Naive thymus-derived CD4-positive, alpha-beta T cell (primary cell): Measurements from ENCODE around the gene NCAM1. TPM values are rescaled to one million over a fixed set of nuclear protein-coding genes. Genes with fewer than 3 reads are reported as not detected.

Experiments
- ATAC-seq: fragments of 150-1000 bp; cut with Tn5 transposase; 2 replicates; pipeline ENCODE4 v1.10.0; 2021; ENCODE audit warnings: mild to moderate bottlenecking, moderate library complexity
- CTCF ChIA-PET: fragments of 350-600 bp; sonication (Branson Sonifier 250); formaldehyde crosslinking; loops from one replicate; lab custom pipeline; 2021; ENCODE audit warnings: antibody characterized with exemption; lab: Charles Lee
- POLR2A ChIA-PET: fragments of 350-600 bp; sonication (Branson Sonifier 250); formaldehyde crosslinking; loops from one replicate; lab custom pipeline; 2021; ENCODE audit warnings: antibody characterized with exemption, inconsistent platforms; lab: Charles Lee
- DNase-seq, 9 donors: peaks; one replicate each; pipeline versions ENCODE4 v3.0.0 to v3.0.0-alpha.2; 2020 to 2022; ENCODE audit warnings: mixed read lengths in 1 of 9
- H3K27ac ChIP-seq: one replicate; pipeline ENCODE4 v1.7.0; 2013; ENCODE audit warnings: mild to moderate bottlenecking, low read depth, low read length, moderate library complexity
- H3K27me3 ChIP-seq, 2 donors: one replicate each; pipeline ENCODE4 v1.7.0; 2013; ENCODE audit warnings: low read length in 2 of 2, mild to moderate bottlenecking in 2 of 2, moderate library complexity in 2 of 2; ENCODE audit not compliant: control insufficient read depth in 2 of 2, insufficient read depth in 2 of 2
- H3K36me3 ChIP-seq, 3 experiments: 1 replicate in 2 of 3; 2 replicates in 1 of 3; pipeline ENCODE4 v1.7.0; 2013; ENCODE audit warnings: low read length in 3 of 3, mild to moderate bottlenecking in 3 of 3, moderate library complexity in 1 of 3; ENCODE audit not compliant: insufficient read depth in 3 of 3, control insufficient read depth in 2 of 3
- H3K4me1 ChIP-seq, 2 donors: one replicate each; pipeline ENCODE4 v1.7.0; 2013; ENCODE audit warnings: low read length in 2 of 2, mild to moderate bottlenecking in 2 of 2, moderate library complexity in 1 of 2; ENCODE audit not compliant: control insufficient read depth in 2 of 2, insufficient read depth in 2 of 2
- H3K4me3 ChIP-seq: 2 replicates; pipeline ENCODE4 v1.7.0; 2013; ENCODE audit warnings: mild to moderate bottlenecking, low read length
- H3K9me3 ChIP-seq, 3 experiments: 1 replicate in 2 of 3; 2 replicates in 1 of 3; pipeline ENCODE4 v1.7.0; 2013; ENCODE audit warnings: low read length in 3 of 3; ENCODE audit not compliant: control insufficient read depth in 2 of 3
- H3K27ac Mint-ChIP-seq, 9 donors: one replicate each; pipeline ENCODE4 v1.8.0; 2020 to 2022; ENCODE audit warnings: mixed read lengths in 9 of 9, mild to moderate bottlenecking in 8 of 9, moderate library complexity in 5 of 9, inconsistent platforms in 2 of 9
- H3K27me3 Mint-ChIP-seq, 5 donors: one replicate each; pipeline ENCODE4 v1.8.0; 2021 to 2022; ENCODE audit warnings: mixed read lengths in 5 of 5, mild to moderate bottlenecking in 1 of 5
- H3K36me3 Mint-ChIP-seq, 5 donors: one replicate each; pipeline ENCODE4 v1.8.0; 2020 to 2022; ENCODE audit warnings: mixed read lengths in 5 of 5, mild to moderate bottlenecking in 3 of 5, inconsistent platforms in 1 of 5
- H3K4me1 Mint-ChIP-seq, 7 donors: one replicate each; pipeline ENCODE4 v1.8.0; 2020 to 2022; ENCODE audit warnings: mixed read lengths in 7 of 7, mild to moderate bottlenecking in 3 of 7, inconsistent platforms in 1 of 7
- H3K4me3 Mint-ChIP-seq, 10 donors: one replicate each; pipeline ENCODE4 v1.8.0; 2020 to 2022; ENCODE audit warnings: mild to moderate bottlenecking in 10 of 10, mixed read lengths in 10 of 10, moderate library complexity in 6 of 10, inconsistent platforms in 2 of 10
- H3K9me3 Mint-ChIP-seq, 11 donors: one replicate each; pipeline ENCODE4 v1.8.0; 2020 to 2022; ENCODE audit warnings: mixed read lengths in 11 of 11, mild to moderate bottlenecking in 4 of 11, inconsistent platforms in 1 of 11, moderate library complexity in 1 of 11
- intact Hi-C, 2 donors: fragments of 100-400 bp; cut with micrococcal nuclease; formaldehyde crosslinking; loops; one replicate each; pipeline ENCODE4 v1.15.1; 2023
- polyA plus RNA-seq, 2 donors: library from polyadenylated mRNA; unstranded; fragments of 300-500 nt; fragmentation: Illumina TruSeq; gene quantifications; one replicate each; pipeline ENCODE4 v1.2.3, GENCODE V29; 2021
- total RNA-seq, 6 experiments: library from RNA in 5 of 6; stranded (reverse) in 5 of 6; gene quantifications; 1 replicate in 5 of 6; 2 replicates in 1 of 6; pipeline ENCODE4 v1.2.3 and lab custom pipeline; 2021 to 2026

NCAM1 gene
- total and polyA plus RNA-seq, 7 experiments from 2014 or later, result 0.06 to 18.8 (median 1.0) TPM; not detected in 2

DNA sequence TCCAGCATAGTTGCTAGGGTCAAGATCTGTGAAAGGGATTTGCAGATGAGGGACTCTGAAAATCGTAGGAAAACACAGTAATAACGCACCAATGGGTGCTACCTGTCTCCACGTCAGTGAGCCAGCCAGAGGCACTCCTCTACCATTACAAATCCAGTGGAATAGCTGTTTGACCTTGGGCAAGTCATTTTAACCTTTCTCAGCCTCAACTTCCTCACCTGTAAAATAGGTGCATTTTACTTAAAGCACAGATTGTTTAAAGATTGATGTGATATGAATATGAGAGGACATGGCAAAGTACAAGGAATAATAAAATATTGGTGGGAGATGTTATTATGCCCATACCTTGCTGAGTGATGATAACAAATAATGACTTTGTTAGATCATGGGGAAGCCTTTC lies 205.1 kb downstream of the NCAM1 start:
- CTCF ChIA-PET, result no interaction called here
- Mint-ChIP-seq H3K36me3 (no peaks in the 10 kb centered on the region), H3K27me3 (peaks cover 5 to 15% (median 7%) of the 10 kb centered on the region in 5 donors), H3K4me1 (no peaks in the 10 kb centered on the region), H3K4me3 (no peak overlapping the region), H3K27ac (no peak overlapping the region), H3K9me3 (peaks cover 0 to 4% (median 0%) of the 10 kb centered on the region in 11 donors)
- Histone ChIP-seq H3K4me3 (no peak overlapping the region), H3K36me3 (no peaks in the 10 kb centered on the region), H3K27me3 (no peaks in the 10 kb centered on the region), H3K9me3 (no peaks in the 10 kb centered on the region), H3K27ac (no peak overlapping the region), H3K4me1 (no peaks in the 10 kb centered on the region)
- ATAC-seq, result no peak
- intact Hi-C loops, result no loop called here
- DNase-seq, result no peak
- POLR2A ChIA-PET, result no interaction called here

DNA sequence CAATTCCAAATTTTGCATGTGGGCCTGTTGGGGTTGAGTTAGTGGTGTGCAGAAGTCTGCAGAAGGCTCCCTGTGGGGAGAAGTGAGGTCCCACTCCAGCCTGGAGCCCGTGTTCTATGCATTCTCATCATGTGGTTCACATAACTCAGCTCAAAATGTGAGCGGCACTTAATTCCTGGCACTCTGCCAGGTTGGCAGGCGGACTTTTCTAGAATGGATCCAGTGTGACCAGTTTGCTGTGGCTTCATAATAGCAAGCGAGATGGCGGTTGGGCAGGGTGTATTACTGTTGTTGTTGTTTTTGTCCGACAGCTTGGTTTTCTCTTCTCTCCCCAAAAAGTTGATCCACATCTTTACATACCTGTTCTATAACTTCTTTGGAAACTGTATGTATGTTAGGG lies 206.4 kb downstream of the NCAM1 start:
- no peaks in the 10 kb centered on the region for H3K9me3 ChIP-seq
- Mint-ChIP-seq H3K4me3 (no peak overlapping the region), H3K4me1 (no peaks in the 10 kb centered on the region), H3K36me3 (no peaks in the 10 kb centered on the region), H3K27ac (no peak overlapping the region), H3K27me3 (peaks cover 5 to 13% (median 7%) of the 10 kb centered on the region in 5 donors), H3K9me3 (peaks cover 0 to 4% (median 0%) of the 10 kb centered on the region in 11 donors)
- no peaks in the 10 kb centered on the region for H3K36me3 ChIP-seq
- ChIA-PET CTCF (no interaction called here), POLR2A (no interaction called here)
- no peak for DNase-seq
- H3K27me3 ChIP-seq, result no peaks in the 10 kb centered on the region
- no peak overlapping the region for H3K4me3 ChIP-seq
- ATAC-seq, result no peak
- H3K4me1 ChIP-seq, result no peaks in the 10 kb centered on the region
- no peak overlapping the region for H3K27ac ChIP-seq
- intact Hi-C loops, result no loop called here

DNA sequence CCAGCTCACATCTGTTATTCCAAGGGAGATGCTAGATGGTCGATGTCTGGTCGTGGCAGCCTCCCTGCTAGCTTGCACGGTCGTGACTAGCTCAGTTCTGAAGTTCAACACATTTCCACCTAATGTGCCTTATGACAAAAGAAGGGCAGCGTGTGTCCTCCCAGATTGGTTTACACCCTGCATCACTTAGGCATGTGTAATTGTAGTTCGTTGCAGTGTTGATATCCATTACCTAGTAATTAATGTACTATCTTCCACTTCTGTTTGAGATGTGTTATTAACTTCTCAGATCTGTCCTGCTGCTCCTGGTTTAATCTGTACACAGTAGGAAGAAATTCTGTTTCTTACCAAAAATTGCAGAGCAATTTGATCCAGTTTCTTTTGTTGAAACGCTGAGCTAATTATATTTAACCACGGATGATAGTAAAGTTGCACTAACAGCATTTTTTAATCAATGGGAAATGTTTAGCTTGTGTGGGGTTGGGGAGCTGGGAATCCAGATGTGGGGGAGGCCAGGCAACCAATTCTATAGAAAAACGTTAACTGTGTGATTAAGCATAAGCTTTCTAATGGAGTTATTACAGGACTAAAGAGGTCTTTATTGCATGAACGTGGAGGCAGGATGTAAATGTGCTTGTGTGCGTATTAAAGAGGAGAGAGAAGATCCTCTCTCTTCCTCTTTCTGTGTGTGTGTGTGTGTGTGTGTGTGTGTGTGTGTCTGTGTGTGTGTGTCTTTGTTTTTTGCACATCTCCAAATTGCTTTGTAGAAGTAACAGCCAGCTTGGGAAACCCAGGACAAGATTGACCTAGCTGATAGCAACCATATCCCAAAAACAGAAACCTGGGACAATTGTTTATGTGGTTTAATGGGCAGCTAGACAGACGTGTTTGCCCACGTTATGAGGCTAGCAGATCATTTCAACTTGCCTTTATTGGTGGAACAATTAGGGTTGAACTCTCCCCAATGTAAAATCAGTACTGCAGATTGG lies 207.4 kb downstream of the NCAM1 start:
- H3K9me3 ChIP-seq, result no peaks in the 10 kb centered on the region
- no peaks in the 10 kb centered on the region for H3K36me3 Mint-ChIP-seq
- H3K4me1 Mint-ChIP-seq, result no peaks in the 10 kb centered on the region
- POLR2A ChIA-PET, result no interaction called here
- H3K4me3 ChIP-seq, result no peak overlapping the region
- H3K36me3 ChIP-seq, result no peaks in the 10 kb centered on the region
- no peaks in the 10 kb centered on the region for H3K27me3 ChIP-seq
- DNase-seq (no peak), ATAC-seq (no peak)
- H3K27ac ChIP-seq, result no peak overlapping the region
- H3K9me3 Mint-ChIP-seq, result peaks cover 0 to 3% (median 0%) of the 10 kb centered on the region in 11 donors
- H3K4me1 ChIP-seq, result no peaks in the 10 kb centered on the region
- peaks cover 5 to 16% (median 7%) of the 10 kb centered on the region in 5 donors for H3K27me3 Mint-ChIP-seq
- H3K4me3 Mint-ChIP-seq, result no peak overlapping the region
- intact Hi-C loops, result no loop called here
- H3K27ac Mint-ChIP-seq, result no peak overlapping the region
- CTCF ChIA-PET, result no interaction called here

DNA sequence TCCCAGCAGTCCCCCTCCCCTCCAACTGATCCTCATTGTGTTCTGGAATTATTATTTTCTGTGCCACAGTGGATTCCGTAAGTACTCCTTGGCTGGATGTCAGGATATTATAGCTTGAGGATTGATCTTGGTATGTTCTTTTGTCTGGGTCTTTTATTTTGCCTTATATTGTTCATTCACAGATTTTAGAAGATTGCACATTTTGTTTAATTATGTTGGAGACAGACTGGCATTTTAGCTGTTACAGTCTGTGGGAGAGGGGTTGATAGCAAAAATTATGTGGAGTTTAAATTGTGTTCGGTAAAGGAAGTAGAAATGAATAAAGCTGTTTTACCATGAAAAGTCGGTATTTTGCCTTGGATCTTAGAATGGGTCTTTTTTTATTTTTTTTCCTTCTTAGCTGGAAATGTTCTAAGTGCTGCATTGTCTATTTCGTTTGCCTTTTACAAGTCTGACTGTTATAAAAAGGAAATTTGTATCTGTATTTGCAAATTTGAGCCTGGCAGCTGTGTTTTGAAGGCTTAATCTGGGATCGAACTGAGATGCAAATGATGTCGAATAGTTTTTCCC lies 211.2 kb downstream of the NCAM1 start:
- Mint-ChIP-seq H3K4me1 (no peaks in the 10 kb centered on the region), H3K4me3 (no peak overlapping the region), H3K27me3 (peaks cover 7 to 22% (median 14%) of the 10 kb centered on the region in 5 donors), H3K36me3 (no peaks in the 10 kb centered on the region), H3K9me3 (peaks cover 0 to 3% (median 0%) of the 10 kb centered on the region in 11 donors), H3K27ac (no peak overlapping the region)
- no peak overlapping the region for H3K27ac ChIP-seq
- H3K4me1 ChIP-seq, result no peaks in the 10 kb centered on the region
- H3K9me3 ChIP-seq, result no peaks in the 10 kb centered on the region
- ATAC-seq (no peak), DNase-seq (no peak)
- no peak overlapping the region for H3K4me3 ChIP-seq
- intact Hi-C loops, result no loop called here
- POLR2A ChIA-PET, result no interaction called here
- CTCF ChIA-PET, result no interaction called here
- no peaks in the 10 kb centered on the region for H3K36me3 ChIP-seq
- no peaks in the 10 kb centered on the region for H3K27me3 ChIP-seq

DNA sequence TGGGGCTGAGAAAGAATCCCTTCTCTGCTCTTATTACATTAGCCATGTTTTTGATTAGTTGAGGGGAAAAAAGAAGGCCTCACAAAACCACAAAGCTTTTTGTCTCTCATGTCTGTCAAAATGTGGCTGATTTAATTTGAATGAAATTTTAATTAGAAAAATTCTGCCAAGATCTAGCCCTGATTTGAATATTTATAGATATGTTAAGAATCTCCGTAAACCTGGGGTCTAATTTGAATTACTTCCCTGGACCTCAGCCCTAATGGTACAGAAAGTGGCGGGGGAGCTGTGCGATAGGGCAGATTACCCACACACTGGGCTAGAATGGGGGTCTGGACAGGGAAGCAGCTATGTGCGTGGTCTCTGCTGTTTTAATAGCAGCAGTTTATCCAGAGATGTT lies 211.9 kb downstream of the NCAM1 start:
- Mint-ChIP-seq H3K4me3 (no peak overlapping the region), H3K9me3 (peaks cover 0 to 4% (median 0%) of the 10 kb centered on the region in 11 donors), H3K27ac (no peak overlapping the region), H3K27me3 (peaks cover 6 to 28% (median 20%) of the 10 kb centered on the region in 5 donors), H3K36me3 (no peaks in the 10 kb centered on the region), H3K4me1 (no peaks in the 10 kb centered on the region)
- H3K36me3 ChIP-seq, result no peaks in the 10 kb centered on the region
- no peaks in the 10 kb centered on the region for H3K9me3 ChIP-seq
- H3K4me3 ChIP-seq, result no peak overlapping the region
- no peak for ATAC-seq
- no peaks in the 10 kb centered on the region for H3K27me3 ChIP-seq
- no peak overlapping the region for H3K27ac ChIP-seq
- no peaks in the 10 kb centered on the region for H3K4me1 ChIP-seq
- ChIA-PET CTCF (no interaction called here), POLR2A (no interaction called here)
- no peak for DNase-seq
- intact Hi-C loops, result no loop called here

DNA sequence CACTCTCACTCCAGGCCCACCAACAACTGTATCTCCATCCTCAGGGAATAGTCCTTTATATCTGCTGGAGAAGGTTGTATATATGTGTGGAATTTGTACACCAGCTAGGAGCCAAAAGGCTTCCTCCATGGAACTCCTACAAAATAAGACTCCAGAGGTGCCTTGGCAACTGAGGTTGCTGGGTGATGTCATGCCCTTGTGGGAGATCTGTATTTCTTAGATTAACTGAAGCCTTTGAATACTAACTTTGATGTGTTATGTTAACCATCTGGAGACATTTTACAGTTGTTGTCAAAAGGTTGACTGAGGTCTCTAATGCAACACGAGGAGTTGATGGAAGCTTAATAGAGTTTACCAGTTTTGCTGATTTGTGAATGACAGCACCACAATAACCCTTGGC lies 213.7 kb downstream of the NCAM1 start:
- no peak overlapping the region for H3K4me3 Mint-ChIP-seq
- CTCF ChIA-PET, result no interaction called here
- H3K9me3 ChIP-seq, result no peaks in the 10 kb centered on the region
- no peak for DNase-seq
- no peaks in the 10 kb centered on the region for H3K27me3 ChIP-seq
- POLR2A ChIA-PET, result no interaction called here
- H3K9me3 Mint-ChIP-seq, result peaks cover 0 to 3% (median 0%) of the 10 kb centered on the region in 11 donors
- no peaks in the 10 kb centered on the region for H3K4me1 ChIP-seq
- no peak for ATAC-seq
- H3K4me3 ChIP-seq, result no peak overlapping the region
- H3K27ac Mint-ChIP-seq, result no peak overlapping the region
- H3K36me3 Mint-ChIP-seq, result no peaks in the 10 kb centered on the region
- peaks cover 8 to 31% (median 20%) of the 10 kb centered on the region in 5 donors for H3K27me3 Mint-ChIP-seq
- H3K4me1 Mint-ChIP-seq, result no peaks in the 10 kb centered on the region
- no peak overlapping the region for H3K27ac ChIP-seq
- intact Hi-C loops, result no loop called here
- H3K36me3 ChIP-seq, result no peaks in the 10 kb centered on the region
